Measurements from ENCODE around the gene CTDP1. TPM values are rescaled to one million over a fixed set of nuclear protein-coding genes. Genes with fewer than 3 reads are reported as not detected.

The CTDP1 gene
- total RNA-seq, 1 donor from 2014 or later = 7.5 TPM

DNA sequence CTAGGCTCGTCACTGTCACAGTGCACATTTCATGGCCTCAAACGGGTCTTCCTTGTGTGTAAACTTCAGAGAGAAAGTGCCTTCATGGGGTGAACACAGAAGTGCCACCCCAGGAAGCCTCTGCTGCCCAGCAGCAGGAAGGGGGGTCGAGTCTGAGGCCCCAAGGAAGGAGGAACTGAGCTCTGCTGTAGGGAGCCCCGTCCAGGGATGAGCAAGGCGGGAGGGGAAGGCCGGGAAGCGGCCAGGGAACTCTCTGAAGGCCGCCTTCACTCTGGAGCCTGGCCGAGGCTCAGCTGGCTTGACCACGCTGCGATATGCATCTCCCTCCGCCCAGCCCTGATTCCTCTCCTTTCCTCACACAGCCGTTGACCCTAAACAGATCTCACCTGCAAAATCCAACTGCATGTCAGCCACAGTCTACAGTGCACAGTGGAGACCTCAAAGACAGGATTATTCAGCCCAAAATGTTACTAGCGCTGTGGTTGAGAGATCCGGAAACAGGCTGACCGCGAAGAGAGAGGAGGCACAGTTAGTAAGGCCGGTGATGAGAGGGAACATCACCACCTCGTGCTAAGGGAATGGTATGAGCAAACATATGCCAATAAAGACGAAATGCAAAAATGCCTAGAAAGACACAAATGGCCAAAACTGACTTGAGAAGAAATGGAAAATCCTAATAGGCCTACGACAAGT is 34.2 kb upstream of the CTDP1 start:
- Histone ChIP-seq H3K27me3 (ENCODE audit: low read depth) (peaks cover 37% of the 10 kb centered on the region), H3K4me1 (peaks cover 5% of the 10 kb centered on the region), H3K27ac (replicated peaks) (no peak overlapping the region), H3K9me3 (replicated peaks) (no peaks in the 10 kb centered on the region), H3K4me3 (no peak overlapping the region), H3K36me3 (no peaks in the 10 kb centered on the region)
- TF ChIP-seq, protein P1, sequence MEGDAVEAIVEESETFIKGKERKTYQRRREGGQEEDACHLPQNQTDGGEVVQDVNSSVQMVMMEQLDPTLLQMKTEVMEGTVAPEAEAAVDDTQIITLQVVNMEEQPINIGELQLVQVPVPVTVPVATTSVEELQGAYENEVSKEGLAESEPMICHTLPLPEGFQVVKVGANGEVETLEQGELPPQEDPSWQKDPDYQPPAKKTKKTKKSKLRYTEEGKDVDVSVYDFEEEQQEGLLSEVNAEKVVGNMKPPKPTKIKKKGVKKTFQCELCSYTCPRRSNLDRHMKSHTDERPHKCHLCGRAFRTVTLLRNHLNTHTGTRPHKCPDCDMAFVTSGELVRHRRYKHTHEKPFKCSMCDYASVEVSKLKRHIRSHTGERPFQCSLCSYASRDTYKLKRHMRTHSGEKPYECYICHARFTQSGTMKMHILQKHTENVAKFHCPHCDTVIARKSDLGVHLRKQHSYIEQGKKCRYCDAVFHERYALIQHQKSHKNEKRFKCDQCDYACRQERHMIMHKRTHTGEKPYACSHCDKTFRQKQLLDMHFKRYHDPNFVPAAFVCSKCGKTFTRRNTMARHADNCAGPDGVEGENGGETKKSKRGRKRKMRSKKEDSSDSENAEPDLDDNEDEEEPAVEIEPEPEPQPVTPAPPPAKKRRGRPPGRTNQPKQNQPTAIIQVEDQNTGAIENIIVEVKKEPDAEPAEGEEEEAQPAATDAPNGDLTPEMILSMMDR (IDR thresholded peaks at IDR 0.05; ENCODE audit: borderline replicate concordance) = no peak
- intact Hi-C loops (cut with micrococcal nuclease) = loop anchor here (2.0 to 10.0 kb wide), 2 partner anchors 121 to 267 kb away; no protein-coding TSS in a partner anchor
- DNase-seq = no peak

DNA sequence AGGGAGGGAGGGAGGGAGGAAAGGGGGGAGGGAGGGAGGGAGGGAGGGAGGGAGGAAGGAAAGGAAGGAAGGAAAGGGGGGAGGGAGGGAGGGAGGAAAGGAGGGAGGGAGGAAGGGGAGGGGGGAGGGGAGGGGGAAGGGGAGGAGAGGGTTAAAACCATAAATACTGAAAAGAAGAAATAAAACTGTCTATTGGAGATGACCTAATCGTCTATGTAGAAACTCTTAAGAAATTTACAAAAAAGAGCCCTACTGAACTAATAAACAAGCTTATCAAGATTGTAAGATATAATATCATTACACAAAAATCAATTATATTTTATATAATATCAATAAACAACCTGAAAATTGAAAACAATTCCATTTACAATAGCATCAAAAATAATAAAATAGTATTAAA is 32.3 kb upstream of the CTDP1 start:
- no peak overlapping the region for H3K27ac ChIP-seq (replicated peaks)
- no peaks in the 10 kb centered on the region for H3K36me3 ChIP-seq
- no peak for DNase-seq
- H3K4me3 ChIP-seq = no peak overlapping the region
- intact Hi-C loops (cut with micrococcal nuclease) = loop anchor here (10.0 kb wide), 1 partner anchor 123 kb away; no protein-coding TSS in a partner anchor
- peaks cover 29% of the 10 kb centered on the region for H3K27me3 ChIP-seq (ENCODE audit: low read depth)
- TF ChIP-seq, protein P1 (IDR thresholded peaks at IDR 0.05; ENCODE audit: borderline replicate concordance) = no peak
- H3K9me3 ChIP-seq (replicated peaks) = no peaks in the 10 kb centered on the region
- peaks cover 5% of the 10 kb centered on the region for H3K4me1 ChIP-seq

DNA sequence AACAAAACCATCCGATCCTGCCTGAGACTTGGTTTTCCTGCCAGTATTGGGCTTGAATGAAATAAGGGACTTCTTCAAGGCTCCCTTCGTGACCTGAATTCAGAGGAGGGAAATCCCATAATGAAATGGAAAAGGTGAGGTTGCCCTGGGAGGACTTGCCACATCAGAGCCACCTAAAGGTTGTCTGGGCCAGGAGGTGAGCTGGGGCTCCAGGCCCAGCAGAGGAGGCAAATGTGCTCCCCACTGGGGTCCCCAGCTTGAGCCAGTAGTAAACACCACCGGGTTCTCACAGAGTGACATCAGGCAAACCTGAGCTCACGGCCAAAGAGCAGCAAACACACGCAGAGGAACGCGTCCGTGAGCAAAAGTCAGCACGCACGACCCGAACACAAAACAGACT is 28.6 kb upstream of the CTDP1 start:
- Histone ChIP-seq H3K4me1 (no peaks in the 10 kb centered on the region), H3K9me3 (replicated peaks) (peaks cover 6% of the 10 kb centered on the region), H3K4me3 (no peak overlapping the region), H3K36me3 (no peaks in the 10 kb centered on the region), H3K27ac (replicated peaks) (no peak overlapping the region), H3K27me3 (ENCODE audit: low read depth) (peaks cover 14% of the 10 kb centered on the region)
- intact Hi-C loops (cut with micrococcal nuclease) = no loop called here
- TF ChIP-seq, protein P1 (IDR thresholded peaks at IDR 0.05; ENCODE audit: borderline replicate concordance) = no peak
- DNase-seq = no peak

DNA sequence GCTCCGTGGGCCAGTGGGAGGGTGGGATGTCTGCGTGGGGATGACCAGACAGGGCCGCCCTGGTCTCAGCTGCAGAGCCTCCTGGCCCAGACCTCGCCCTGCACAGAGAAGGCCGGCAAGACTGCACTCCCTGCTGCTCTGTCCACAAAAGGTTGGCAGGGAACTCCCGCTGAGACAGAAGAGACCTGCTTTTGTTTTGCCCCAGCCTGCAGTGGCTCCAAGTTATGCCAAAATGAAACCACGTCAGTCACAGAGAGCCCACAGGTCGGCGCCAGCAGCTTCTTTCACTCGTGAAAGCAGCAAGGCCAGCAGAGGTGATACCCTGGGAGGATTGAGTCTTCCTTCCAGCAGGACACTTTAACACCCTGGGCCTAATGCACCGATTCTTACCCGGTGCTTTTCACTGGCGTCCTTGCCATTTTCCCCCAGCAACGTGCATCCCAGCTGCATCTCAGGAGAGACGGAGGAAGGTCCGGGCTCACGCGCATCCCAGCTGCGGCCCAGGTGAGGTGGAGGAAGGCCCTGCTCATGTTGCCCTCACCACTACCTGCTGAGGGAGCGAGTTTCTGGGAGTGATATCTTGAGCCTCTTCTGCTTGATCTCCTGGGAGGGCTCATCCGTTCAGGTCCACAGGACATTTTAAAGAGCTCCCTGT is 22.1 kb upstream of the CTDP1 start:
- intact Hi-C loops (cut with micrococcal nuclease) = no loop called here
- H3K9me3 ChIP-seq (replicated peaks) = peaks cover 10% of the 10 kb centered on the region
- no peak overlapping the region for H3K27ac ChIP-seq (replicated peaks)
- TF ChIP-seq, protein P1 (IDR thresholded peaks at IDR 0.05; ENCODE audit: borderline replicate concordance) = no peak
- no peak overlapping the region for H3K4me3 ChIP-seq
- peaks cover 46% of the 10 kb centered on the region for H3K27me3 ChIP-seq (ENCODE audit: low read depth)
- H3K4me1 ChIP-seq = no peaks in the 10 kb centered on the region
- no peak for DNase-seq
- H3K36me3 ChIP-seq = no peaks in the 10 kb centered on the region

DNA sequence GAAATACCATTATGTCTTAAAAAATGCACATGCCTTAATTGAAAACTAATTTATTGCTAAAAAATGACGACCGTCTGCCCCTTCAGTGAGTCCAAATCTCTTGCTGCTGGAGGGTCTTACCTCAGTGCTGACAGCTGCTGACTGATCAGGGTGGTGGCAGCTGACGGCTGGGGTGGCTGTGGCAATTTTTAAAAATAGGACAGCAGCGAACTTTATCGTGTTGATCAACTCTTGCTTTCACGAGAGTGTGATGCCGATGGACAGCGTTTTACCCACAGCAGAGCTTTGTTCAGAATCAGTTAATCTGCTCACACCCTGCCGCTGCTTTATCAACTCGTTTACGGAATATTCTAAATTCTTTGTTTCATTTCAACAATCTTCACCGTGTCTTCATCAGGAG is 21.2 kb upstream of the CTDP1 start:
- Histone ChIP-seq H3K4me1 (no peaks in the 10 kb centered on the region), H3K36me3 (no peaks in the 10 kb centered on the region), H3K27me3 (ENCODE audit: low read depth) (peaks cover 46% of the 10 kb centered on the region), H3K27ac (replicated peaks) (no peak overlapping the region), H3K4me3 (no peak overlapping the region), H3K9me3 (replicated peaks) (peaks cover 10% of the 10 kb centered on the region)
- intact Hi-C loops (cut with micrococcal nuclease) = no loop called here
- no peak for DNase-seq
- TF ChIP-seq, protein P1 (IDR thresholded peaks at IDR 0.05; ENCODE audit: borderline replicate concordance) = no peak
